ENCODE measurements around the gene MAP4.

DNA sequence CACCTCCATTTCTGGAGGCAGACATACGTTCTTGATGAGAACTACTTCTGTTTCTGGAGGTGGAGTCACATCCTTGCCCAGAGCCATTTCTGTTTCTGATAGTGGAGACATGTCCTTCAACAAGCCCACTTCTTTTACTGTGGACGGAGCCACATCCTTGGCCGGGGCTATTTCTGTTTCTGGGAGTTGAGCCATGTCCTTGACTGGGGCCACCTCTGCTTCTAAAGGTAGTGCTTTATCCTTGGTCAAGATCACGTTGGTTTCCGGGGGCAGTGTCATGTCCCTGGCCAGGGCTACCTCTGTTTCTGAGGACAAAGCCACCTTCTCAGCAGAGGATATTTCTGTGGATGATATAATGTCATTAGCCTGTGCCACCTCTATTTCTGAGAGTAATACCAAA lies 100.0 kb downstream of the MAP4 start:
- no peak for TF ChIP-seq REST (IDR thresholded peaks at IDR 0.05; ENCODE audit: low read depth)
- no peak for TF ChIP-seq CEBPB (IDR thresholded peaks at IDR 0.05)
- TF ChIP-seq RAD21 (IDR thresholded peaks at IDR 0.05; ENCODE audit: low read depth), result no peak
- no peak for TF ChIP-seq YY1 (IDR thresholded peaks at IDR 0.05; ENCODE audit: low read depth)
- no peak for TF ChIP-seq TCF12 (IDR thresholded peaks at IDR 0.05; ENCODE audit: low read depth)
- TF ChIP-seq, protein P1, sequence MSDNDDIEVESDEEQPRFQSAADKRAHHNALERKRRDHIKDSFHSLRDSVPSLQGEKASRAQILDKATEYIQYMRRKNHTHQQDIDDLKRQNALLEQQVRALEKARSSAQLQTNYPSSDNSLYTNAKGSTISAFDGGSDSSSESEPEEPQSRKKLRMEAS (IDR thresholded peaks at IDR 0.05), result no peak
- TF ChIP-seq EP300 (IDR thresholded peaks at IDR 0.05; ENCODE audit: borderline replicate concordance), result no peak
- no peak for TF ChIP-seq EGR1 (IDR thresholded peaks at IDR 0.05)
- no peak for TF ChIP-seq TAF1 (IDR thresholded peaks at IDR 0.05; ENCODE audit: low read depth)
- TF ChIP-seq CREB1 (IDR thresholded peaks at IDR 0.05; ENCODE audit: low read depth), result no peak
- no peak for TF ChIP-seq FOXM1 (IDR thresholded peaks at IDR 0.05; ENCODE audit: borderline replicate concordance, low read depth)

Data from Ishikawa (cell line).